Body of pancreas (tissue), 4 donors: ENCODE data around the gene MELTF. TPM values are rescaled to one million over a fixed set of nuclear protein-coding genes. Genes with fewer than 3 reads are reported as not detected.

ENCODE experiments used
- ATAC-seq: fragments of 150-250 bp; one replicate; pipeline ENCODE4 v1.9.1; 2016
- DNase-seq, 4 donors: peaks; one replicate each; pipeline ENCODE4 v3.0.0-alpha.2; 2019
- H3K27ac ChIP-seq, 4 donors: fragments of 200-600 bp; sonication (generic); 1 replicate in 3 of 4; 2 replicates in 1 of 4; pipeline versions ENCODE4 v1.5.1 to v1.6.1; 2016 to 2019; ENCODE audit warnings: mild to moderate bottlenecking in 1 of 4, mixed read lengths in 1 of 4, moderate library complexity in 1 of 4
- H3K27me3 ChIP-seq, 2 donors: fragments of 200-600 bp; sonication (generic); one replicate each; pipeline ENCODE4 v1.6.0; 2016; ENCODE audit warnings: mild to moderate bottlenecking in 1 of 2
- H3K36me3 ChIP-seq, 2 donors: fragments of 200-600 bp; sonication (generic); replicated peaks in 1 of 2; 2 replicates each; pipeline ENCODE4 v1.5.1; 2016; ENCODE audit warnings: low read depth in 2 of 2; ENCODE audit not compliant: insufficient read depth in 1 of 2
- H3K4me1 ChIP-seq: fragments of 200-600 bp; sonication (generic); one replicate; pipeline ENCODE4 v1.6.0; 2016
- H3K4me3 ChIP-seq, 2 donors: fragments of 200-600 bp; sonication (generic); 1 replicate in 1 of 2; 2 replicates in 1 of 2; pipeline ENCODE4 v1.5.1; 2016 to 2019
- H3K9me3 ChIP-seq, 3 donors: fragments of 200-600 bp; sonication (generic); 1 replicate in 2 of 3; 2 replicates in 1 of 3; pipeline ENCODE4 v1.5.1; 2016
- CTCF ChIP-seq, 7 experiments: fragments of 450-650 bp in 4 of 7; fragments of 200-600 bp in 3 of 7; sonication (generic) in 3 of 7; IDR thresholded peaks; one replicate each; pipeline ENCODE4 v1.5.1; 2016 to 2019; ENCODE audit warnings: antibody characterized with exemption in 7 of 7
- POLR2A ChIP-seq, 3 donors: fragments of 450-650 bp; IDR thresholded peaks; one replicate each; pipeline ENCODE4 v1.6.1; 2016; ENCODE audit warnings: antibody characterized with exemption in 3 of 3, mild to moderate bottlenecking in 2 of 3
- WGBS, 2 donors: methylation state at CpG; one replicate each; pipeline ENCODE4 v1.1.5; 2017; 5-methylcytosine and 5-hydroxymethylcytosine counted together
- intact Hi-C: fragments of 100-400 bp; cut with DNase I; formaldehyde crosslinking; loops from one replicate; pipeline ENCODE4 v1.15.1; 2023
- total RNA-seq, 2 donors: library from RNA; depleted of rRNA; stranded (reverse); fragments of >200 nt; gene quantifications; one replicate each; pipeline ENCODE4 v1.1.0, GENCODE V29; 2016

The MELTF gene
- total RNA-seq, 2 donors from 2014 or later = 4.9 to 6.6 TPM

- no peak overlapping the region for H3K4me3 ChIP-seq
- no peaks in the 10 kb centered on the region for H3K9me3 ChIP-seq
- WGBS, 2 donors = 80 to 95% methylated on average over 2 of the region's 2 CpGs
- peaks cover 0 to 4% of the 10 kb centered on the region in 2 donors for H3K36me3 ChIP-seq
- DNase-seq (no peak), ATAC-seq (no peak)
- no peaks in the 10 kb centered on the region for H3K4me1 ChIP-seq
- no peaks in the 10 kb centered on the region for H3K27me3 ChIP-seq
- TF ChIP-seq POLR2A (IDR thresholded peaks at IDR 0.05) = no peak
- no peak for TF ChIP-seq CTCF (IDR thresholded peaks at IDR 0.05)
- intact Hi-C loops = no loop called here
- no peak overlapping the region for H3K27ac ChIP-seq
Observed at GRCh38 chr3:197050511-197050910, 20.9 kb upstream of the MELTF start.

DNA sequence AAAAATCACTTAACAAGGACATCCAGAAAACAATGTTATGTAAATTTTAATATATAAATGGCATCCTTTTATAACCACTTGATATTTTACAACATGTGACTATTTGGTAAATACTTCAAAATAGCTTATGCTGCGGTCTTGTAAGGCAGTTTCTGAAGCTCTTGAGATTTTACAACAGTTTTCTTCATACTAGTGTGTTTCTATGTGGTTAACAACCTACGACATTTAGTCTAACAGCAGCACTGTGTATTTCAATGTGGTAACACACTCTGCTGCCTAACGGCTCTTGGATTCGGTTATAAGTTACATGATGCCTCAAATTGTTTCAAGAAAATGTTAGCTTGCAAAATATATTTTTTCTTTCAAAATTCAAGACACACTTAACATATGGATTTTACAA is 12.9 kb upstream of the MELTF start:
- no peaks in the 10 kb centered on the region for H3K27me3 ChIP-seq
- H3K4me3 ChIP-seq = no peak overlapping the region
- no peak for ATAC-seq
- no peaks in the 10 kb centered on the region for H3K9me3 ChIP-seq
- no peak overlapping the region for H3K27ac ChIP-seq
- TF ChIP-seq CTCF (IDR thresholded peaks at IDR 0.05) (no peak), POLR2A (IDR thresholded peaks at IDR 0.05) (no peak)
- no peaks in the 10 kb centered on the region for H3K4me1 ChIP-seq
- DNase-seq = no peak
- peaks cover 0 to 6% of the 10 kb centered on the region in 2 donors for H3K36me3 ChIP-seq
- intact Hi-C loops = no loop called here
- WGBS, 2 donors = 96% methylated on average over 4 of the region's 4 CpGs

DNA sequence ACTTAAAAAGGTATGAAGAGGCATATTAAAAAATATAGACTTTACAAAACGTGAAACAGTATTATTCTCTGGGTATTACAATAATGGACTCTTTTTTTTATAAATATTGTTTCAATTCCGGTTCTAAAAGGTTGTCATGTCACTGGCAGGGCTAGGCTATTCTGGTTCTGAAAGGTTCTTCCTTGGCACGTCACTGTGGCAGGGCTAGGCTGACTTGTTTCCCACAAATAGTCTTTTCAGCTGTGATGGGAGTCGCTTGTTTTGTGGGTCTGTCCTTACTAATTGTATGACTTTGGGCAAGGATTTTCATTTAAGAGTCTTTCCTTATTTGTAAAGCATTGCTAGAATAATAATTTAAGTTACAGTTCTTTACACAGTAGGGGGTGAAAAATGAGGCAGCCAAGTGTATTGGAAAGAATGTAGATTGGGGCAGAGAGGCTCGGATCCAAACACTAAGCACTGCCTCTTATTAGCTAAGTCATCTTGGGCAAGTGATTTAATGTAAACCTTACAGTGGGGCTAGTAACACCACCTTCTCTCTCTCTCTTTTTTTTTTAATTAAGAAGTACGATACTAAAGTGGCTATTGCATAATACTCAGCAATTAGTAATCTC is 12.4 kb upstream of the MELTF start:
- H3K27ac ChIP-seq = no peak overlapping the region
- ATAC-seq = no peak
- H3K4me1 ChIP-seq = no peaks in the 10 kb centered on the region
- WGBS, 2 donors = 86 to 88% methylated on average over 6 of the region's 6 CpGs
- intact Hi-C loops = no loop called here
- peaks cover 0 to 6% of the 10 kb centered on the region in 2 donors for H3K36me3 ChIP-seq
- DNase-seq = no peak
- no peaks in the 10 kb centered on the region for H3K9me3 ChIP-seq
- no peak for TF ChIP-seq CTCF (IDR thresholded peaks at IDR 0.05)
- TF ChIP-seq POLR2A (IDR thresholded peaks at IDR 0.05) = no peak
- no peak overlapping the region for H3K4me3 ChIP-seq
- H3K27me3 ChIP-seq = no peaks in the 10 kb centered on the region

- 63 to 74% methylated on average over 4 of the region's 4 CpGs for WGBS, 2 donors
- H3K27ac ChIP-seq = no peak overlapping the region
Observed at GRCh38 chr3:197040658-197041057, 11.0 kb upstream of the MELTF start.

More at GRCh38 chr3:197040658-197041057, 11.0 kb upstream of the MELTF start:
- DNase-seq = no peak
- H3K36me3 ChIP-seq = peaks cover 0 to 6% of the 10 kb centered on the region in 2 donors
- no peak for TF ChIP-seq POLR2A (IDR thresholded peaks at IDR 0.05)
- no peak for TF ChIP-seq CTCF (IDR thresholded peaks at IDR 0.05)
- H3K9me3 ChIP-seq = no peaks in the 10 kb centered on the region
- intact Hi-C loops = no loop called here
- H3K27me3 ChIP-seq = no peaks in the 10 kb centered on the region
- no peak for ATAC-seq
- no peak overlapping the region for H3K4me3 ChIP-seq
- no peaks in the 10 kb centered on the region for H3K4me1 ChIP-seq
